WTC11 (cell line): Measurements from ENCODE around the gene CPNE4.

ENCODE experiments used
- CBFB ChIP-seq: sonication (generic); formaldehyde crosslinking; IDR thresholded peaks from 2 replicates; pipeline ENCODE4 v1.8.1; 2022; ENCODE audit warnings: mild to moderate bottlenecking, low read depth, missing genetic modification reagents
- ELF4 ChIP-seq: sonication (generic); formaldehyde crosslinking; IDR thresholded peaks from 2 replicates; pipeline ENCODE4 v1.8.1; 2022; ENCODE audit warnings: low read depth, mild to moderate bottlenecking, moderate library complexity, missing genetic modification reagents
- PRRX2 ChIP-seq: fragments of 250-450 bp; sonication (Bioruptor Pico); IDR thresholded peaks from 2 replicates; pipeline ENCODE4 v1.8.0; 2021; ENCODE audit warnings: mild to moderate bottlenecking
- SMAD4 ChIP-seq: sonication (generic); formaldehyde crosslinking; IDR thresholded peaks from 2 replicates; pipeline ENCODE4 v1.8.0; 2022; ENCODE audit warnings: mild to moderate bottlenecking, missing genetic modification reagents
- TF ChIP-seq, protein P1 (sequence below): fragments of 200-600 bp; IDR thresholded peaks from 2 replicates; pipeline ENCODE4 v1.8.0; 2022; ENCODE audit warnings: antibody characterized with exemption
- TF ChIP-seq, protein P2 (sequence below): sonication (generic); formaldehyde crosslinking; IDR thresholded peaks from 2 replicates; pipeline ENCODE4 v1.8.0; 2022; ENCODE audit warnings: missing genetic modification reagents
- TF ChIP-seq, protein P3 (sequence below): fragments of 250-450 bp; sonication (Bioruptor Pico); IDR thresholded peaks from 2 replicates; pipeline ENCODE4 v1.9.0; 2021; ENCODE audit warnings: mild to moderate bottlenecking
- TF ChIP-seq, protein P4 (sequence below): sonication (generic); formaldehyde crosslinking; IDR thresholded peaks from 2 replicates; pipeline ENCODE4 v1.8.1; 2023; ENCODE audit warnings: mild to moderate bottlenecking, missing genetic modification reagents, moderate library complexity
- TF ChIP-seq, protein P5 (sequence below): sonication (generic); formaldehyde crosslinking; IDR thresholded peaks from 2 replicates; pipeline ENCODE4 v1.8.1; 2023; ENCODE audit warnings: mild to moderate bottlenecking, missing genetic modification reagents
- TF ChIP-seq, protein P6 (sequence below): sonication (generic); formaldehyde crosslinking; IDR thresholded peaks from 2 replicates; pipeline ENCODE4 v1.8.0; 2022; ENCODE audit warnings: mild to moderate bottlenecking, missing genetic modification reagents

DNA sequence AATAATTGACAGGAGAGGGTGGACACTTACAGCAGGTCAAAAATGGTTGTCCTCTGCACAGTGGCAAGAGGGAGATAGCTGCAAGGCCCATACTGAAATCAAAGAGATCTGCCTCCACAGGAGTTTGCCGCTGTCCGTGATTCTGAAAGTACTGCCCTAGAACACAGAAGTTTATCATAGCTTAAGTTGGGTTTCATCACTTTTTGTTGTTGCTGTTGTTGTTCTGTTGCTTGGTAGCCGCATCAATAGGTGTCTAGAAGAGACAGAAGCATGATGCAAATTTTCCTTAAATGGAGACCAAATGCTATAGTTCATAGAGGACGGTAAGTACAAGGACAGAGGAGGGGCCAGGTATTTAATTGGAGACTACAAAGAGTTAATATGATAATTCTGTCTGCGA, 412.1 kb downstream of the CPNE4 start:
- TF ChIP-seq, protein P1, sequence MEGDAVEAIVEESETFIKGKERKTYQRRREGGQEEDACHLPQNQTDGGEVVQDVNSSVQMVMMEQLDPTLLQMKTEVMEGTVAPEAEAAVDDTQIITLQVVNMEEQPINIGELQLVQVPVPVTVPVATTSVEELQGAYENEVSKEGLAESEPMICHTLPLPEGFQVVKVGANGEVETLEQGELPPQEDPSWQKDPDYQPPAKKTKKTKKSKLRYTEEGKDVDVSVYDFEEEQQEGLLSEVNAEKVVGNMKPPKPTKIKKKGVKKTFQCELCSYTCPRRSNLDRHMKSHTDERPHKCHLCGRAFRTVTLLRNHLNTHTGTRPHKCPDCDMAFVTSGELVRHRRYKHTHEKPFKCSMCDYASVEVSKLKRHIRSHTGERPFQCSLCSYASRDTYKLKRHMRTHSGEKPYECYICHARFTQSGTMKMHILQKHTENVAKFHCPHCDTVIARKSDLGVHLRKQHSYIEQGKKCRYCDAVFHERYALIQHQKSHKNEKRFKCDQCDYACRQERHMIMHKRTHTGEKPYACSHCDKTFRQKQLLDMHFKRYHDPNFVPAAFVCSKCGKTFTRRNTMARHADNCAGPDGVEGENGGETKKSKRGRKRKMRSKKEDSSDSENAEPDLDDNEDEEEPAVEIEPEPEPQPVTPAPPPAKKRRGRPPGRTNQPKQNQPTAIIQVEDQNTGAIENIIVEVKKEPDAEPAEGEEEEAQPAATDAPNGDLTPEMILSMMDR: no peak
- TF ChIP-seq CBFB (CRISPR knock-in tag): no peak
- TF ChIP-seq ELF4 (CRISPR knock-in tag): no peak
- no peak for TF ChIP-seq SMAD4 (CRISPR knock-in tag)
- no peak for TF ChIP-seq PRRX2 (CRISPR knock-in tag)
- TF ChIP-seq, protein P2, sequence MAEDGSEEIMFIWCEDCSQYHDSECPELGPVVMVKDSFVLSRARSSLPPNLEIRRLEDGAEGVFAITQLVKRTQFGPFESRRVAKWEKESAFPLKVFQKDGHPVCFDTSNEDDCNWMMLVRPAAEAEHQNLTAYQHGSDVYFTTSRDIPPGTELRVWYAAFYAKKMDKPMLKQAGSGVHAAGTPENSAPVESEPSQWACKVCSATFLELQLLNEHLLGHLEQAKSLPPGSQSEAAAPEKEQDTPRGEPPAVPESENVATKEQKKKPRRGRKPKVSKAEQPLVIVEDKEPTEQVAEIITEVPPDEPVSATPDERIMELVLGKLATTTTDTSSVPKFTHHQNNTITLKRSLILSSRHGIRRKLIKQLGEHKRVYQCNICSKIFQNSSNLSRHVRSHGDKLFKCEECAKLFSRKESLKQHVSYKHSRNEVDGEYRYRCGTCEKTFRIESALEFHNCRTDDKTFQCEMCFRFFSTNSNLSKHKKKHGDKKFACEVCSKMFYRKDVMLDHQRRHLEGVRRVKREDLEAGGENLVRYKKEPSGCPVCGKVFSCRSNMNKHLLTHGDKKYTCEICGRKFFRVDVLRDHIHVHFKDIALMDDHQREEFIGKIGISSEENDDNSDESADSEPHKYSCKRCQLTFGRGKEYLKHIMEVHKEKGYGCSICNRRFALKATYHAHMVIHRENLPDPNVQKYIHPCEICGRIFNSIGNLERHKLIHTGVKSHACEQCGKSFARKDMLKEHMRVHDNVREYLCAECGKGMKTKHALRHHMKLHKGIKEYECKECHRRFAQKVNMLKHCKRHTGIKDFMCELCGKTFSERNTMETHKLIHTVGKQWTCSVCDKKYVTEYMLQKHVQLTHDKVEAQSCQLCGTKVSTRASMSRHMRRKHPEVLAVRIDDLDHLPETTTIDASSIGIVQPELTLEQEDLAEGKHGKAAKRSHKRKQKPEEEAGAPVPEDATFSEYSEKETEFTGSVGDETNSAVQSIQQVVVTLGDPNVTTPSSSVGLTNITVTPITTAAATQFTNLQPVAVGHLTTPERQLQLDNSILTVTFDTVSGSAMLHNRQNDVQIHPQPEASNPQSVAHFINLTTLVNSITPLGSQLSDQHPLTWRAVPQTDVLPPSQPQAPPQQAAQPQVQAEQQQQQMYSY (CRISPR knock-in tag): no peak
- TF ChIP-seq, protein P3, sequence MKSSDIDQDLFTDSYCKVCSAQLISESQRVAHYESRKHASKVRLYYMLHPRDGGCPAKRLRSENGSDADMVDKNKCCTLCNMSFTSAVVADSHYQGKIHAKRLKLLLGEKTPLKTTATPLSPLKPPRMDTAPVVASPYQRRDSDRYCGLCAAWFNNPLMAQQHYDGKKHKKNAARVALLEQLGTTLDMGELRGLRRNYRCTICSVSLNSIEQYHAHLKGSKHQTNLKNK: no peak
- TF ChIP-seq, protein P4, sequence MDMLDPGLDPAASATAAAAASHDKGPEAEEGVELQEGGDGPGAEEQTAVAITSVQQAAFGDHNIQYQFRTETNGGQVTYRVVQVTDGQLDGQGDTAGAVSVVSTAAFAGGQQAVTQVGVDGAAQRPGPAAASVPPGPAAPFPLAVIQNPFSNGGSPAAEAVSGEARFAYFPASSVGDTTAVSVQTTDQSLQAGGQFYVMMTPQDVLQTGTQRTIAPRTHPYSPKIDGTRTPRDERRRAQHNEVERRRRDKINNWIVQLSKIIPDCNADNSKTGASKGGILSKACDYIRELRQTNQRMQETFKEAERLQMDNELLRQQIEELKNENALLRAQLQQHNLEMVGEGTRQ (CRISPR knock-in tag): no peak
- TF ChIP-seq, protein P5, sequence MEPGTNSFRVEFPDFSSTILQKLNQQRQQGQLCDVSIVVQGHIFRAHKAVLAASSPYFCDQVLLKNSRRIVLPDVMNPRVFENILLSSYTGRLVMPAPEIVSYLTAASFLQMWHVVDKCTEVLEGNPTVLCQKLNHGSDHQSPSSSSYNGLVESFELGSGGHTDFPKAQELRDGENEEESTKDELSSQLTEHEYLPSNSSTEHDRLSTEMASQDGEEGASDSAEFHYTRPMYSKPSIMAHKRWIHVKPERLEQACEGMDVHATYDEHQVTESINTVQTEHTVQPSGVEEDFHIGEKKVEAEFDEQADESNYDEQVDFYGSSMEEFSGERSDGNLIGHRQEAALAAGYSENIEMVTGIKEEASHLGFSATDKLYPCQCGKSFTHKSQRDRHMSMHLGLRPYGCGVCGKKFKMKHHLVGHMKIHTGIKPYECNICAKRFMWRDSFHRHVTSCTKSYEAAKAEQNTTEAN (CRISPR knock-in tag): no peak
- TF ChIP-seq, protein P6, sequence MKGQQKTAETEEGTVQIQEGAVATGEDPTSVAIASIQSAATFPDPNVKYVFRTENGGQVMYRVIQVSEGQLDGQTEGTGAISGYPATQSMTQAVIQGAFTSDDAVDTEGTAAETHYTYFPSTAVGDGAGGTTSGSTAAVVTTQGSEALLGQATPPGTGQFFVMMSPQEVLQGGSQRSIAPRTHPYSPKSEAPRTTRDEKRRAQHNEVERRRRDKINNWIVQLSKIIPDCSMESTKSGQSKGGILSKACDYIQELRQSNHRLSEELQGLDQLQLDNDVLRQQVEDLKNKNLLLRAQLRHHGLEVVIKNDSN: no peak
